Uterus (tissue), 4 donors: Measurements from ENCODE around the gene PTPN23. TPM values are rescaled to one million over a fixed set of nuclear protein-coding genes. Genes with fewer than 3 reads are reported as not detected.

ENCODE experiments used
- DNase-seq, 2 donors: peaks; one replicate each; pipeline ENCODE4 v3.0.0-alpha.2; 2019 to 2020
- H3K27ac ChIP-seq, 2 donors: fragments of 200-600 bp; sonication (generic); 1 replicate in 1 of 2; 2 replicates in 1 of 2; pipeline ENCODE4 v1.5.1; 2016 to 2018
- H3K27me3 ChIP-seq, 2 donors: fragments of 200-600 bp; sonication (generic); one replicate each; pipeline ENCODE4 v1.5.1; 2018 to 2019; ENCODE audit warnings: control low read depth in 1 of 2
- H3K36me3 ChIP-seq, 2 donors: fragments of 200-600 bp; sonication (generic); one replicate each; pipeline ENCODE4 v1.5.1; 2019; ENCODE audit warnings: control low read depth in 1 of 2
- H3K4me1 ChIP-seq, 2 donors: fragments of 200-600 bp; sonication (generic); one replicate each; pipeline ENCODE4 v1.5.1; 2018 to 2019; ENCODE audit warnings: control low read depth in 1 of 2
- H3K4me3 ChIP-seq, 2 donors: fragments of 200-600 bp; sonication (generic); 1 replicate in 1 of 2; 2 replicates in 1 of 2; pipeline ENCODE4 v1.5.1; 2018 to 2019; ENCODE audit warnings: mild to moderate bottlenecking in 1 of 2
- H3K9me3 ChIP-seq, 2 donors: fragments of 200-600 bp; sonication (generic); one replicate each; pipeline ENCODE4 v1.5.1; 2019; ENCODE audit warnings: control low read depth in 1 of 2
- POLR2A ChIP-seq, 2 donors: fragments of 450-650 bp; IDR thresholded peaks; one replicate each; pipeline ENCODE4 v1.6.1; 2016; ENCODE audit warnings: antibody characterized with exemption in 2 of 2, mild to moderate bottlenecking in 1 of 2, moderate library complexity in 1 of 2
- intact Hi-C: fragments of 100-400 bp; cut with DNase I; formaldehyde crosslinking; loops from one replicate; pipeline ENCODE4 v1.15.1; 2023; ENCODE audit warnings: low total_unique reads
- total RNA-seq, 4 donors: library from RNA; depleted of rRNA in 3 of 4; stranded (reverse); fragments of >200 nt in 3 of 4; gene quantifications; one replicate each; pipeline versions ENCODE4 v1.1.0 to v1.2.4, GENCODE V29; 2014 to 2023
- TF ChIP-seq, protein P1 (sequence below), 4 experiments: fragments of 200-600 bp in 2 of 4; fragments of 450-650 bp in 2 of 4; sonication (generic) in 2 of 4; IDR thresholded peaks; one replicate each; pipeline ENCODE4 v1.5.1; 2016 to 2019; ENCODE audit warnings: antibody characterized with exemption in 4 of 4, mild to moderate bottlenecking in 2 of 4, moderate library complexity in 1 of 4
- donor health status: DM: yes; HTN: yes; CAD: no.

PTPN23 gene
- total RNA-seq, 4 donors from 2014 or later: 5.1 to 51.6 (median 16.2) TPM

DNA sequence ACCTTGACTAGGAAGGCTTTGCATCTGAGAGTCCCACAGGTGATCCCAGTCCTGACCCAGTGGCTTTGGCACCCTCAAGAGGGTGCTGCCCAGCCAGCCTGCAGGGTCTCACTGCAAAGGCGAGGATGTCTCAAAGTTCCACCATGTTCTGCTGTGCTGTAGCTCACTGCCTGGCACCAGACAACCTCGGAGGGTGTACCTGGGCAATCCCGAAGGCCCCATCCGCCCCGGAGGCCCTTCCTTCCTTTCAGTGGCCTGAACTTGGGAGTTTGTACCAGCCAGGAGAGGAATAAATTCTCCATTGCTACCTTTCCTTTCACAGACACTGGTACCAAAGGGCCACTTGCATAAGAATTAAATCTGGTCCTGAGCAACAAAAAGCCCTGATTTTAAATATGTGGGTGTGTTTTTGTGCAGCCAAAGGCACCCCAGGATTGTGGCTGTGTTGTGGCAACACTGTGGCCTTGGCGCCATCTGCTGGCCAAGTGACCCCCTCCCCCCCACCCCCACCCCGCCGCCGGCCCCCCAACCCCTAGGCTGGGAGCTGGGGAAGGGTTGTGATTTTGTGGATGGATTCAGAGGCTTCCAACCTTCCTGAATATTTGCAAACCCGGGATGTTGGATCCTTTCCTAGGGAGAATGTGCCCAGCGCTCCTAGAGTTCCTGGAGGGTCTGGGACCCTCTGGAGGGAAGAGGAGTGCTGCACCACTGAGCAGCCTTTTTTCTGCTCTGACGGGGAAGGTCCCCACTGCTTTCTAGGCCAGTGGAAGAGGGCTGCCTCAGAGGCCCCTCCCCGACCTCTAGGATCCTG, 9.7 kb upstream of the PTPN23 start:
- intact Hi-C loops: no loop called here
- Histone ChIP-seq H3K9me3 (no peaks in the 10 kb centered on the region), H3K27ac (no peak overlapping the region), H3K36me3 (no peaks in the 10 kb centered on the region), H3K27me3 (no peaks in the 10 kb centered on the region), H3K4me3 (no peak overlapping the region), H3K4me1 (no peaks in the 10 kb centered on the region)
- TF ChIP-seq, protein P1, sequence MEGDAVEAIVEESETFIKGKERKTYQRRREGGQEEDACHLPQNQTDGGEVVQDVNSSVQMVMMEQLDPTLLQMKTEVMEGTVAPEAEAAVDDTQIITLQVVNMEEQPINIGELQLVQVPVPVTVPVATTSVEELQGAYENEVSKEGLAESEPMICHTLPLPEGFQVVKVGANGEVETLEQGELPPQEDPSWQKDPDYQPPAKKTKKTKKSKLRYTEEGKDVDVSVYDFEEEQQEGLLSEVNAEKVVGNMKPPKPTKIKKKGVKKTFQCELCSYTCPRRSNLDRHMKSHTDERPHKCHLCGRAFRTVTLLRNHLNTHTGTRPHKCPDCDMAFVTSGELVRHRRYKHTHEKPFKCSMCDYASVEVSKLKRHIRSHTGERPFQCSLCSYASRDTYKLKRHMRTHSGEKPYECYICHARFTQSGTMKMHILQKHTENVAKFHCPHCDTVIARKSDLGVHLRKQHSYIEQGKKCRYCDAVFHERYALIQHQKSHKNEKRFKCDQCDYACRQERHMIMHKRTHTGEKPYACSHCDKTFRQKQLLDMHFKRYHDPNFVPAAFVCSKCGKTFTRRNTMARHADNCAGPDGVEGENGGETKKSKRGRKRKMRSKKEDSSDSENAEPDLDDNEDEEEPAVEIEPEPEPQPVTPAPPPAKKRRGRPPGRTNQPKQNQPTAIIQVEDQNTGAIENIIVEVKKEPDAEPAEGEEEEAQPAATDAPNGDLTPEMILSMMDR (IDR thresholded peaks at IDR 0.05): peak in 1 of 4 experiments; percentile 31
- TF ChIP-seq POLR2A (IDR thresholded peaks at IDR 0.05): no peak
- DNase-seq: no peak

GRCh38 chr3:47374587-47374986, 6.2 kb upstream of the PTPN23 start:
- no peak for DNase-seq
- TF ChIP-seq, protein P1 (IDR thresholded peaks at IDR 0.05): no peak
- TF ChIP-seq POLR2A (IDR thresholded peaks at IDR 0.05): no peak
- H3K9me3 ChIP-seq: no peaks in the 10 kb centered on the region
- no peaks in the 10 kb centered on the region for H3K36me3 ChIP-seq
- H3K4me3 ChIP-seq: no peak overlapping the region
- H3K27ac ChIP-seq: no peak overlapping the region
- H3K27me3 ChIP-seq: no peaks in the 10 kb centered on the region
- intact Hi-C loops: no loop called here
- H3K4me1 ChIP-seq: no peaks in the 10 kb centered on the region

GRCh38 chr3:47376393-47376792, 4.4 kb upstream of the PTPN23 start:
- Histone ChIP-seq H3K27me3 (no peaks in the 10 kb centered on the region), H3K4me3 (no peak overlapping the region), H3K36me3 (no peaks in the 10 kb centered on the region), H3K27ac (no peak overlapping the region), H3K9me3 (no peaks in the 10 kb centered on the region), H3K4me1 (no peaks in the 10 kb centered on the region)
- intact Hi-C loops: no loop called here
- no peak for TF ChIP-seq POLR2A (IDR thresholded peaks at IDR 0.05)
- TF ChIP-seq, protein P1 (IDR thresholded peaks at IDR 0.05): no peak
- DNase-seq: no peak

- Histone ChIP-seq H3K27ac (no peak overlapping the region), H3K27me3 (no peaks in the 10 kb centered on the region), H3K4me1 (peaks cover 0 to 7% of the 10 kb centered on the region in 2 donors), H3K4me3 (no peak overlapping the region), H3K36me3 (no peaks in the 10 kb centered on the region), H3K9me3 (no peaks in the 10 kb centered on the region)
- TF ChIP-seq POLR2A (IDR thresholded peaks at IDR 0.05): no peak
- TF ChIP-seq, protein P1 (IDR thresholded peaks at IDR 0.05): no peak
- intact Hi-C loops: no loop called here
- no peak for DNase-seq
Measured at GRCh38 chr3:47377186-47377585, 3.6 kb upstream of the PTPN23 start.

DNA sequence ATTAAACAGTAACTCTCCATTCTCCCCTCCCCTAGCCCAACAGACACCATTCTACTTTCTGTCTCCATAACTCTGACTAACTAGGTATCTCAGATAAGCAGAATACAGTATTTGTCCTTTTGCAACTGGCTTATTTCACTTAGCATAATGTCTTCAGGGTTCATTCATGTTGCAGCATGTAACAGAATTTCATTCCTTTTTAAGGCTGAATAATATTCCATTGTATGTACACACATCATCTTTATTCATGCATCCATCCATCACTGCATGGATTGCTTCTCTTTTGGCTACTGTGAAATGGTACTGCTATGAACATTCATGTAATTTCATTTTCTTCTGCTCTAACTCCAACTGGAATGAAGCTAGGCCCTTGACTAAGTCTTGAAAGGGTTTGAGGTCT, 2.0 kb upstream of the PTPN23 start:
- TF ChIP-seq POLR2A (IDR thresholded peaks at IDR 0.05): no peak
- TF ChIP-seq, protein P1 (IDR thresholded peaks at IDR 0.05): no peak
- no peak for DNase-seq
- no peak overlapping the region for H3K4me3 ChIP-seq
- H3K27me3 ChIP-seq: no peaks in the 10 kb centered on the region
- no peaks in the 10 kb centered on the region for H3K9me3 ChIP-seq
- peaks cover 5 to 9% of the 10 kb centered on the region in 2 donors for H3K4me1 ChIP-seq
- H3K36me3 ChIP-seq: no peaks in the 10 kb centered on the region
- no peak overlapping the region for H3K27ac ChIP-seq
- intact Hi-C loops: no loop called here
